Measurements from ENCODE around the gene FBXL4. TPM values are rescaled to one million over a fixed set of nuclear protein-coding genes. Genes with fewer than 3 reads are reported as not detected.

The FBXL4 gene
- total and polyA plus RNA-seq, 2 of the 8 experiments (the other 6 are each of a cell fraction or from before 2014, with no cell fraction given): 6.9 to 13.8 TPM

GRCh38 chr6:98928688-98929087, 19.1 kb downstream of the FBXL4 start (continued):
- TF ChIP-seq CHD7 (IDR thresholded peaks at IDR 0.05; ENCODE audit: insufficient replicate concordance, low read length): no peak
- no peak for TF ChIP-seq RAD21 (IDR thresholded peaks at IDR 0.05 in 1 of 2, conservative IDR thresholded peaks at IDR 0.05 in 1 of 2; ENCODE audit: low read depth in 2 of 2, low read length in 2 of 2)
- no peak for TF ChIP-seq POLR2AphosphoS5 (IDR thresholded peaks at IDR 0.05; ENCODE audit: low read depth, low read length)
- TF ChIP-seq ATF3 (IDR thresholded peaks at IDR 0.05; ENCODE audit: insufficient read depth, low read depth, low read length): no peak
- no peak for TF ChIP-seq SIRT6 (IDR thresholded peaks at IDR 0.05; ENCODE audit: low read length)
- no peak for TF ChIP-seq JUN (IDR thresholded peaks at IDR 0.05; ENCODE audit: low read depth, low read length)
- no peak for TF ChIP-seq TCF12 (IDR thresholded peaks at IDR 0.05; ENCODE audit: low read depth, low read length)
- no peak for TF ChIP-seq CEBPB (IDR thresholded peaks at IDR 0.05; ENCODE audit: low read depth, low read length)

Data from H1 (cell line).